Suprapubic skin (tissue), 2 donors: Measurements from ENCODE around the gene HBA2.

Source experiments
- EP300 ChIP-seq: sonication (generic); formaldehyde crosslinking; IDR thresholded peaks from one replicate; pipeline ENCODE4 v1.6.1; 2017; ENCODE audit warnings: antibody characterized with exemption
- POLR2A ChIP-seq, 2 donors: fragments of 450-650 bp; IDR thresholded peaks; one replicate each; pipeline ENCODE4 v1.6.1; 2017; ENCODE audit warnings: antibody characterized with exemption in 2 of 2, mild to moderate bottlenecking in 2 of 2, moderate library complexity in 2 of 2

GRCh38 chr16:180681-181564 lies 8.2 kb downstream of the HBA2 start:
- no peak for TF ChIP-seq EP300
- TF ChIP-seq POLR2A (IDR thresholded peaks at IDR 0.05) = no peak
